Suprapubic skin (tissue), 4 donors: ENCODE measurements around the gene CRX. TPM values are rescaled to one million over a fixed set of nuclear protein-coding genes. Genes with fewer than 3 reads are reported as not detected.
A peak's percentile ranks its signal among the peaks of the same experiment; 100 is the strongest.
"Not testable (repeated sequence)": the region's sequence is repeated elsewhere in the genome, so short reads cannot be mapped to it uniquely, and the experiment has no call there.

Source experiments
- DNase-seq, 2 donors: peaks; one replicate each; pipeline ENCODE4 v3.0.0-alpha.2; 2019; ENCODE audit warnings: low spot score in 2 of 2
- H3K27ac ChIP-seq: fragments of 200-600 bp; sonication (generic); one replicate; pipeline ENCODE4 v1.5.1; 2019
- H3K27me3 ChIP-seq: fragments of 200-600 bp; sonication (generic); one replicate; pipeline ENCODE4 v1.5.1; 2019
- H3K36me3 ChIP-seq: fragments of 200-600 bp; sonication (generic); one replicate; pipeline ENCODE4 v1.5.1; 2019
- H3K4me1 ChIP-seq: fragments of 200-600 bp; sonication (generic); one replicate; pipeline ENCODE4 v1.5.1; 2019
- H3K4me3 ChIP-seq: fragments of 200-600 bp; sonication (generic); one replicate; pipeline ENCODE4 v1.5.1; 2019; ENCODE audit warnings: mild to moderate bottlenecking
- H3K9me3 ChIP-seq: fragments of 200-600 bp; sonication (generic); one replicate; pipeline ENCODE4 v1.5.1; 2019
- CTCF ChIP-seq, 2 donors: fragments of 200-600 bp in 1 of 2; fragments of 450-650 bp in 1 of 2; sonication (generic) in 1 of 2; IDR thresholded peaks; one replicate each; pipeline ENCODE4 v1.5.1; 2016 to 2019; ENCODE audit warnings: antibody characterized with exemption in 2 of 2, mild to moderate bottlenecking in 1 of 2, moderate library complexity in 1 of 2
- EP300 ChIP-seq: sonication (generic); formaldehyde crosslinking; IDR thresholded peaks from one replicate; pipeline ENCODE4 v1.6.1; 2017; ENCODE audit warnings: antibody characterized with exemption
- POLR2A ChIP-seq, 2 donors: fragments of 450-650 bp; IDR thresholded peaks; one replicate each; pipeline ENCODE4 v1.6.1; 2017; ENCODE audit warnings: antibody characterized with exemption in 2 of 2, mild to moderate bottlenecking in 2 of 2, moderate library complexity in 2 of 2
- POLR2AphosphoS5 ChIP-seq, 3 donors: sonication (generic); formaldehyde crosslinking; IDR thresholded peaks; one replicate each; pipeline ENCODE4 v1.6.1; 2017; ENCODE audit warnings: antibody characterized with exemption in 3 of 3
- WGBS: methylation state at CpG from one replicate; pipeline ENCODE4 v1.1.5; 2018; 5-methylcytosine and 5-hydroxymethylcytosine counted together
- total RNA-seq, 4 donors: library from RNA; depleted of rRNA; stranded (reverse); fragments of >200 nt; gene quantifications; one replicate each; pipeline ENCODE4 v1.1.0, GENCODE V29; 2016

Gene CRX
- total RNA-seq, 4 donors from 2014 or later = not detected

DNA sequence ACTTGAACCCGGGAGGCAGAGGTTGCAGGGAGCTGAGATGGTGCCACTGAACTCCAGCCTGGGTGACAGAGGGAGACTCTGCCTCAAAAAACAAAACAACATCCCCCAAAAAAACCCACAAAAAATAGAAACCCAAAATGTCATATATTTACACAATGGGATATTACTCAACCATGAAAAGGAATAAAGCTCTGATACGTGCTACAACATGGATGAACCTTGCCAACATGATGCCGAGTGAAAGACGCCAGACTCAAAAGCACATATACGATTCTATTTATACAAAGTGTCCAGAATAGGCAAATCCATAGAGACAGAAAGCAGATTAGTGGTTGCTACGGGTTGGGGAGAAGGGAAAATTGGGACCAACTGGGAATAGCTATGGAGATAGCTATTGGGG is 15.3 kb upstream of the CRX start:
- Histone ChIP-seq H3K36me3 (no peaks in the 10 kb centered on the region), H3K27me3 (no peaks in the 10 kb centered on the region), H3K27ac (no peak overlapping the region), H3K4me3 (no peak overlapping the region), H3K9me3 (no peaks in the 10 kb centered on the region), H3K4me1 (no peaks in the 10 kb centered on the region)
- no peak for TF ChIP-seq POLR2A (IDR thresholded peaks at IDR 0.05)
- no peak for TF ChIP-seq POLR2AphosphoS5 (IDR thresholded peaks at IDR 0.05)
- TF ChIP-seq EP300 = no peak
- TF ChIP-seq CTCF (IDR thresholded peaks at IDR 0.05) = no peak
- DNase-seq = no peak
- WGBS = 90% methylated on average over 6 of the region's 6 CpGs

- 40% methylated on average over 17 of the region's 17 CpGs for WGBS
- peak in 1 of 2 donors; percentile 76 for DNase-seq
- H3K4me1 ChIP-seq = no peaks in the 10 kb centered on the region
Observed at GRCh38 chr19:47813304-47813994, 8.3 kb upstream of the CRX start.

DNA sequence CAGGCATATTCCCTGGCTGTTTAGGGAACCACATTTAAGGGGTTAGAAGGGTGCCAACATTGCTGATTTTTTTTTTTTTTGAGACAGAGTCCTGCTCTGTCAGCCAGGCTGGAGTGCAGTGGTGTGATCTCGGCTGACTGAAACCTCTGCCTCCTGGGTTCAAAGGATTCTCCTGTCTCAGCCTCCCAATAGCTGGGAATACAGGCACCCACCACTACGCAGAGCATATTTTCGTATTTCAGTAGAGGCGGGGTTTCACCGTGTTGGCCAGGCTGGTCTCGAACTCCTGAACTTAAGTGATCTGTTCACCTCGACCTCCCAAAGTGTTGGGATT is 7.8 kb upstream of the CRX start:
- 57% methylated on average over 7 of the region's 7 CpGs for WGBS
- H3K9me3 ChIP-seq = no peaks in the 10 kb centered on the region
- H3K4me1 ChIP-seq = no peaks in the 10 kb centered on the region
- H3K27me3 ChIP-seq = peaks cover 13% of the 10 kb centered on the region
- DNase-seq = no peak
- no peak overlapping the region for H3K4me3 ChIP-seq
- no peak overlapping the region for H3K27ac ChIP-seq
- TF ChIP-seq CTCF (IDR thresholded peaks at IDR 0.05) = no peak
- TF ChIP-seq POLR2A (IDR thresholded peaks at IDR 0.05) = no peak
- TF ChIP-seq EP300 = no peak
- TF ChIP-seq POLR2AphosphoS5 (IDR thresholded peaks at IDR 0.05) = no peak
- no peaks in the 10 kb centered on the region for H3K36me3 ChIP-seq

More at GRCh38 chr19:47813304-47813994, 8.3 kb upstream of the CRX start:
- H3K4me3 ChIP-seq = no peak overlapping the region
- H3K27me3 ChIP-seq = peaks cover 9% of the 10 kb centered on the region
- TF ChIP-seq EP300 (no peak), CTCF (IDR thresholded peaks at IDR 0.05) (peak; percentile 2 to 65), POLR2A (IDR thresholded peaks at IDR 0.05) (no peak), POLR2AphosphoS5 (IDR thresholded peaks at IDR 0.05) (no peak)
- no peaks in the 10 kb centered on the region for H3K36me3 ChIP-seq
- H3K27ac ChIP-seq = no peak overlapping the region
- H3K9me3 ChIP-seq = no peaks in the 10 kb centered on the region

DNA sequence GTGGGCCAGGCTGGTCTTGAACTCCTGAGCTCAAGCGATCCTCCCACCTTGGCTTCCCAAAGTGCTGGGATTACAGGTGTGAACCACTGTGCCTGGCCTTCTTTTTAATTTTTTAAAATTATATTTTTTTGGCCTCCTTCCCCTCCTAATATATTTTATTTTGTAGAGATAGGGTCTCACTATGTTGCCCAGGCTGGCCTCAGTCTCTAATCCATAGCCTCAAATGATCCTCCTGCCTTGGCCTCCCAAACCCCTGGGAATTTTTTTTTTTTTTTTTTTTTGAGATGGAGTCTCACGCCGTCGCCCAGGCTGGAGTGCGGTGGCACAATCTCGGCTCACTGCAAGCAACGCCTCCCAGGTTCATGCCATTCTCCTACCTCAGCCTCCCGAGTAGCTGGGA is 5.5 kb upstream of the CRX start:
- WGBS = 94% methylated on average over 8 of the region's 8 CpGs
- not testable (repeated sequence) for H3K9me3 ChIP-seq, H3K36me3 ChIP-seq, H3K4me1 ChIP-seq, H3K4me3 ChIP-seq, DNase-seq, H3K27ac ChIP-seq
- peaks cover 36% of the 10 kb centered on the region for H3K27me3 ChIP-seq

GRCh38 chr19:47818221-47818620 is 3.5 kb upstream of the CRX start:
- 89% methylated on average over 1 of the region's 1 CpG for WGBS

DNA sequence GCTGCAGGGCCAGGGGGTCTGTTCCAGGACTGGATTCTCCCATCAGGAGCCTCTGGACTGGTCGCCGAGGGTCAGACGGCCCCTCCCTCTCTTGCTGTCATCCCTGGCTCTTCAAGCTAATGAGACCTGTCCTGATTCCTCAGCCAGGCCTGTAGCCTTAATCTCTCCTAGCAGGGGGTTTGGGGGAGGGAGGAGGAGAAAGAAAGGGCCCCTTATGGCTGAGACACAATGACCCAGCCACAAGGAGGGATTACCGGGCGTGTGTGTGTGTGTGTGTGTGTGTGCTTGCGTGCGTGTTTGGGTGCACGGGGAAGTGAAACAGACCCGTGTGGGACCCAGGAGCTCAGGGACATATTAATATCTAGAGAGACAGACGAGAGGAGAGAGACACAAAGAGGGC is 1.9 kb upstream of the CRX start:
- no peak overlapping the region for H3K4me3 ChIP-seq
- H3K4me1 ChIP-seq = no peaks in the 10 kb centered on the region
- no peak for DNase-seq
- no peak overlapping the region for H3K27ac ChIP-seq
- peaks cover 54% of the 10 kb centered on the region for H3K27me3 ChIP-seq
- H3K36me3 ChIP-seq = no peaks in the 10 kb centered on the region
- H3K9me3 ChIP-seq = no peaks in the 10 kb centered on the region
- WGBS = 30% methylated on average over 10 of the region's 10 CpGs
- TF ChIP-seq POLR2A (IDR thresholded peaks at IDR 0.05) (no peak), EP300 (no peak), CTCF (IDR thresholded peaks at IDR 0.05) (no peak), POLR2AphosphoS5 (IDR thresholded peaks at IDR 0.05) (no peak)

More at GRCh38 chr19:47818221-47818620, 3.5 kb upstream of the CRX start:
- not testable (repeated sequence) for H3K36me3 ChIP-seq, DNase-seq, H3K9me3 ChIP-seq, H3K4me1 ChIP-seq, H3K4me3 ChIP-seq, H3K27ac ChIP-seq
- H3K27me3 ChIP-seq = peaks cover 51% of the 10 kb centered on the region
